AG08396 (cell line): Measurements from ENCODE around the gene THRAP3.

Experiments
- DNase-seq: peaks from one replicate; pipeline ENCODE4 v3.0.0; 2012; ENCODE audit warnings: low spot score, mixed read lengths

Gene THRAP3

GRCh38 chr1:36352125-36352909 lies 128.1 kb downstream of the THRAP3 start:
- DNase-seq, result no peak

DNA sequence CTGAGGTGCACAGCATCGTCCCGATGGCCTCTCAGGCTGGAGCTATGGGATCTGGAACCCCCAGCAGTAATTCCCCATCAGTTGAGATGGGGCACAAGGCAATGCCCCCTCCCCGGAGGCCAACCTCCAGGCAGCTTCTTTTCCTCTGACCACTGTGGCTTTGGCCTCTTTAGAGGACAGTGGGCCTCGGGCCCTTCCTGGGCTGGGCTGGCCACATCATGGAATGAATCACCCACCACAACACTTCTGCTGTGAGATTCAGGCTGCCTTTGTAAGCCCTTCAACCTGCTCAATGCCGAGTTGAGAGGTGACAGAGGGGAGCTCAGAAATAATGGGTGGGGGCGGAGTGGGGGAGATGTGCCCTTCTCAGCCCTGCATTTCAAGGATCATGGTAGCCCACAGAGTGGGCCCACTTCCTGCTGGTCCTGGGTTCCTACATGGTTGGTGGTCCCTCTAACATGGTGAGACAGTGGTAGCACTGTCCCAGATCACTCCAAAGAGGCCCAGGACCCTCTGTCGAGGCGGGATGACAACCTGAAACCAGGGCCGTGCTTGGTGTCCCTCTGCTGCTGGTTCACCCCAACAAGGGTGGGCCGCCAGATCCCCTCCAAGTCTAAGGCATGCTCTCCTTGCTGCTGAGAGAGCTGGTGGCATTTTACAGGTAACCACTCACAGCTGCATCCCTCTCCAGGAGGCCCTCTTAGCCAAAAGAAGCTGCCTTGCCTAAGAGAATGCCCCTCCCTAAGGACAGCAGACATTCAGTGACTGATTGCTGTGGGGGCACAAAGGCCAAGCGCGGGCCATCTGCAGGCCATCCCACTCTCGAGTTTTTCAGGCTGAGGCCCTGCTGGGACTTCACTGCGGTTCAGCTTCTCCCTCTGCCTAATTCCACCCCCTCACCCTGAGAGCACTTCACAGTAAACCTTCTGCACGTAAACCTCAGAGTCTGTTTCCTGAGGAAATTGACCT lies 129.0 kb downstream of the THRAP3 start:
- peak; percentile 66 for DNase-seq

- DNase-seq, result no peak
Observed at GRCh38 chr1:36354486-36354885, 130.2 kb downstream of the THRAP3 start.
